Inferior parietal cortex (tissue), 1 donor: Measurements from ENCODE around the gene COG2.
"Not testable (repeated sequence)": the region's sequence is repeated elsewhere in the genome, so short reads cannot be mapped to it uniquely, and the experiment has no call there.

Experiments used
- DNase-seq: peaks from one replicate; pipeline ENCODE4 v3.0.0-alpha.2; 2016; ENCODE audit errors: extremely low spot score

COG2 gene, protein sequence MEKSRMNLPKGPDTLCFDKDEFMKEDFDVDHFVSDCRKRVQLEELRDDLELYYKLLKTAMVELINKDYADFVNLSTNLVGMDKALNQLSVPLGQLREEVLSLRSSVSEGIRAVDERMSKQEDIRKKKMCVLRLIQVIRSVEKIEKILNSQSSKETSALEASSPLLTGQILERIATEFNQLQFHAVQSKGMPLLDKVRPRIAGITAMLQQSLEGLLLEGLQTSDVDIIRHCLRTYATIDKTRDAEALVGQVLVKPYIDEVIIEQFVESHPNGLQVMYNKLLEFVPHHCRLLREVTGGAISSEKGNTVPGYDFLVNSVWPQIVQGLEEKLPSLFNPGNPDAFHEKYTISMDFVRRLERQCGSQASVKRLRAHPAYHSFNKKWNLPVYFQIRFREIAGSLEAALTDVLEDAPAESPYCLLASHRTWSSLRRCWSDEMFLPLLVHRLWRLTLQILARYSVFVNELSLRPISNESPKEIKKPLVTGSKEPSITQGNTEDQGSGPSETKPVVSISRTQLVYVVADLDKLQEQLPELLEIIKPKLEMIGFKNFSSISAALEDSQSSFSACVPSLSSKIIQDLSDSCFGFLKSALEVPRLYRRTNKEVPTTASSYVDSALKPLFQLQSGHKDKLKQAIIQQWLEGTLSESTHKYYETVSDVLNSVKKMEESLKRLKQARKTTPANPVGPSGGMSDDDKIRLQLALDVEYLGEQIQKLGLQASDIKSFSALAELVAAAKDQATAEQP

GRCh38 chr1:230642263-230642959 lies at the start of gene COG2:
Gene COG2 (plus strand): TSS chr1:230642481. CDS start chr1:230642607, 126 bp downstream.
- peak; percentile 94 for DNase-seq

GRCh38 chr1:230592848-230593414 lies 49.4 kb upstream of the COG2 start:
- no peak for DNase-seq

DNA sequence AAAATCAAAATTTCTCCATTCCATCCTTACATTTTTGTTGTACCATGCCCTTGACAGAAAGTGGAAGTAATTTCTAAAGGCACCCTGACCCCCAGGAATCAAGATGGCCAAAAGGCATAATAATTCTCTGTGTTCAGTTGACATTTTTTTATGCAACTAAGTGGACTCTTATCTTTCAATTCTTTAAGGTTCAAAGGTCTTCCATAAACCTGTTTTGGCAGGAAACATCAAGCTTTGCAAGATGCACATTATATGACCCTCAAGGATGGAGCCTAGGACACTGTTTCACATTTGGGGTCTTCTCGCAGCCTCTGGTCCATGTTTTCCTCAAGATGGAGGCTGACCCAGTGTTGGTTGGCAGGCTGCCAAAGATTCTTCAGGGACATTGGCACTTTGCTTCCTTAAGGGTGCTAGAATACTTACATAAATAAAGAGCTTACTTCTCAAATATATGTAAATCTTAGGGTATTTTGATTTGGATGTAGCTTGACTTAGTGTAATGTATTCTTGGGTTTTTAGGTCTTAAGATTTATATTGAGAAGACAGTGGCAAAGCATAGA lies 48.0 kb upstream of the COG2 start:
- no peak for DNase-seq

DNA sequence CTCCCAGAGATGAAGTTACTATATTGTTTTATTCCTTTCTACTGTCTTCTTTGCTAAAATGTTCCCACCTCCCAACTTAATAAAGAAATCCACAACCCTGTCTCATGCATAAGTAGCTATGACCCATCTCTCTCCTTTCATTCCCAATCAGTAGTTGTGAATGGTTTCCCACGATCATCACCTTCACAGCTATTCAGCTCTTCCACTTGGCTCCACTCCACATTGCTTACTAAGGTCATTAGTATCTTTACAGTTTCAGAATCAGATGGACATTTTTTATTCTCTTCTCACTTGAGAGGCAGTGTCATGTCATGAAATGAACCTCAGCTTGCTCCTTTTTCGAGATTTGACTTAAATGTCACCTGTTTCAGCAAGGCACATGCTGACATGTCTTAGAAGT lies 47.1 kb upstream of the COG2 start:
- DNase-seq = no peak

DNA sequence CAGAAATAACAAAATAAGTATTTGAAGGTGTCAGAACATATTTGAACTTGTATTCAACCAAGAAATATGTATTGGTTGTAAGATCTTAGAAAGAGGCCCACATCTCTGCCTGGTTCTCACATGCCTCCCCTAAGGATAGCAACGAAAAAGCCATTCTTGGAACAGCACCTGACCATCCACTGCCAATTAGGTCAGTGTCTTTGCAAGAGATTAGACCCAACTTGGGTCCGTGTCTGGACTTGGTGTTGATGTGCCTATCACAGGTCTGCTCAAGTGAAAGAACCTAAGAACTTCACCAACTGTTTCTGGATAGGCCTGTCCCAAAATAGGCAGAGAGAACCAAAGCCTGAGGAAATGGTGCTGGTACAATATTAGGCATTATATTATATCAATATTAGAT lies 46.0 kb upstream of the COG2 start:
- DNase-seq = no peak

DNA sequence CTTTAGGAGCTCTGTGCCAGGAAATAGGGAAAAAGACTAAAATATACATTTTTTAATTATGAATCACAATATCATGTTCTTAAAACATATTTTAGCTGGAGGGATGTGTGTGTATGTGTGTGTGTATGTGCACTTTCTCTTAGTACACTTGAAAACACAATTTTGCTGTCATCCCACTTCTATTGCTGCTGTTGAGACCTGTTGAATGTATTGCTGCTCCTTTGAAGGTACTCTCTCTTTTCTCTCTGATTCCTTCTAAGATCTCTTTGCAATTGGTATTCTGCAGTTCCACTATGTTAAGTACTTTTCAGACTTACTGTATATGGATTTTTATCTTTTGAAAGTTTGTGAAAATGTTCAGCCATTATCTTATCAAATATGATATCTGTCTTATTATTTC lies 43.5 kb upstream of the COG2 start:
- DNase-seq = no peak

GRCh38 chr1:230599926-230600656 lies 42.2 kb upstream of the COG2 start:
- DNase-seq = no peak

DNA sequence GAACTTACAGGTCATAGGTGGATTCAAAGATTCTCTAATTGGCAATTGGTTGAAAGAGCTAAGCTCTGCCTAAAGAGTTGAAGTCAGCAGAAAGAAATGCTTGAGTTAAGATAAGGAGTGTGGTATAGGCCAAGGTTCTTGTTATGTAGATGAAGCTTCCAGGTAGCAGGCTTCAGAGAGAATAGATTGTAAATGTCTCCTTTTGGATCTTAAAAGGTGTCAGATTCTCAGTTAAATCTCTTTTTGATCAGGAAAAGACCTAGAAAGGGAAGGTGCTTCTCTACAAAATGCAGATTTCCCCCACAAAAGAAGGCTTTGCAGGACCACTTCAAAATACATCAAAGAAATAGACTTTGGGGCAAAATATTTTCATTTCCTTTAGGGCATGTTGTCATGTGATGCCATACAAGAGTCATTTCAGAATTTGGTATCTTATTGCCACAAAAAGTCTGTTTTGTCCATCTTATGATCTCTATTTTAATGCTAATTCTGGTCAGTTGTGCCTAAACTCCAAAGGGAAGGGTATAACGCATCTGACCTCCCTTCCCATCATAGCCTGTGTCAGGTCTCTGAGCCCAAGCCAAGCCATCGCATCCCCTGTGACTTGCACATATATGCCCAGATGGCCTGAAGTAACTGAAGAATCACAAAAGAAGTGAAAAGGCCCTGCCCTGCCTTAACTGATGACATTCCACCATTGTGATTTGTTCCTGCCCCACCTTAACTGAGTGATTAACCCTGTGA lies 41.5 kb upstream of the COG2 start:
- DNase-seq = not testable (repeated sequence)

DNA sequence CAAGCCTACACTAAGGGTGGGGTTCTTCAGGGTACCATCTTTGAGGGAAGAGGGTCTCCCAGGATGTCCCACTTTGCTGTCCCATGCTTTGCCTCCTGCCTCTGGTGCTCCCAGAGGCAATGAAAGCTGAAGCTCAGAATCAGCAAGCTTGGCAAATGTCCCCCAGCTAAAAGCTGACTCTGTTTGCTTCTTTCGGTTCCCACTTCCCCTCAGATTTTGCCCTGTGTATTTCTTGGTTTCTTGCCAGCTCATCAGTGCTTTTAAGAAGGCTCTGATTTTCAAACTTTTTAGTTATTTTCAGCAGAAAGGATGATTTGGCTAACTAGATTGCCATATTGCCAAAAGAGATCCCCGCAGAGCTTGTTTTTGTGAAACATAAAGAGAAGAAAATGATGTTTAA lies 33.1 kb upstream of the COG2 start:
- DNase-seq = no peak

- DNase-seq = no peak
Observed at GRCh38 chr1:230610589-230610988, 31.7 kb upstream of the COG2 start.

GRCh38 chr1:230611128-230611877 lies 31.0 kb upstream of the COG2 start:
- no peak for DNase-seq

GRCh38 chr1:230611878-230612235 lies 30.4 kb upstream of the COG2 start:
- no peak for DNase-seq

- DNase-seq = no peak
Observed at GRCh38 chr1:230612651-230613050, 29.6 kb upstream of the COG2 start.

DNA sequence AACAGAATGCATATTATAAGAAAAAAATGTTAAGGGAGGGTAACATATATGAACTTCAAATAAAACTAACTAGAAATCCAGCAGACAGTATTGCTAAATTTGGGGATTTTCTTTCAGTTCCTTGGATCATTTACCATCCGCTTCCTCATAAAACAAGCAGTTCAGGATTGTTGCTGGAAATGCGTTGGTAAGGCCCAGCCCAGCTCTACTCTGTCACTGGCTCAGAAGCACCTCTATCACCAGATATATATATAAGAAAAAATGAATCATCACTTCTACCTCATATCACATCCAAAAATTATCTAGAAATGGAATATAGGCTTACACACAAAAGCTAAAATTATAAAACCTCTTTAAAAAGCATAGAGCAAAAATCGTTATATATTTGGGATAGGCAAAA lies 28.2 kb upstream of the COG2 start:
- DNase-seq = no peak

DNA sequence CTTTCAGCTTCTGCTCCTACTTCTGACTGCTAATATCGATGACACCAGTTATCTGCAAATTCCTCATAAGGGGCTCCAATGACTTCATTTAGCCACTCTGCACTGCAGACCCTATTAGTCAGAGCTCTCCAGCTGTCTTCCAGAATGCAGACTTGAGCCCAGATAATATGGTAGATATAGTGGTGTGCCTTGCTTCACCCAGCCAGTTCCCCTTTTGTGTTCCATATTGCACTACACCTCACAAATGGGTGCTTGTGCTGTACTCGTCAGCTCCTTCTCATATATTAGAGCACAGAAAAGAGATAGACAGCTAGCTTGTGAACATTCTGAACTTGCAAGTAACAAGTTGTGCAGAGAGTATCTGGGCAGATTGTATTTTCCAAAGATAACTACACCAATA lies 23.7 kb upstream of the COG2 start:
- DNase-seq = no peak

GRCh38 chr1:230620649-230621323 lies 21.5 kb upstream of the COG2 start:
- no peak for DNase-seq

DNA sequence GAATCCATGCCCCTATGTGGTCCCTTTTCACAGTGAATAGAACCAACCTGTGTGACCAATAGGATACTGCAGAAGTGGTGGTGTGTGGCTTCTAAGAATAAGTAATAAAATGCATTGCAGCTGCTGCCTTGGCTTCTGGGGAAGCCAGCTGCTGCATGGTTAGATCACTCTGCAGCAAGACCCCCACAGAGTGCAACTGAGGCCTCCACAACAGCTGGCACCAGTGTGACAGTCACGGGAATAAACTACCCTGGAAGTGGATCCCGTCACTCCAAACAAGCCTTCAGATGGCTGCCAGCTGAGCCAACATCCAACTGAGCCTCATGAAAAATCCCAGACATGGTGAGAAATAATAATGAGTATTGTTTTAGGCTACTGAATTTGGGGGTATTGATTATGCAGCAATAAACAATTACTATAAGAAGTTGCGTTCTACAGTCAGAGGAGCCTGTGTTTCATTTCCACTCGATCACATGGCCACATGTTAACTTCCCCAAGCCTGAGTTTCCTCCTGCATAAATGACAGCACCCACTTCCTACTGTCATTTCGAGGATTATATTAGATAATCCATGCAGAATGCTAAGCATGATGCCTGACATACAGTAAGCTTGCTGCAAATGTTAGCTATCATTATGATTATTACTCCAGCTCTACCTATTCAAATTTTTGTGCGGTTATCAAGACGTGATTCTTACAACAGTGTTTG lies 20.8 kb upstream of the COG2 start:
- no peak for DNase-seq

DNA sequence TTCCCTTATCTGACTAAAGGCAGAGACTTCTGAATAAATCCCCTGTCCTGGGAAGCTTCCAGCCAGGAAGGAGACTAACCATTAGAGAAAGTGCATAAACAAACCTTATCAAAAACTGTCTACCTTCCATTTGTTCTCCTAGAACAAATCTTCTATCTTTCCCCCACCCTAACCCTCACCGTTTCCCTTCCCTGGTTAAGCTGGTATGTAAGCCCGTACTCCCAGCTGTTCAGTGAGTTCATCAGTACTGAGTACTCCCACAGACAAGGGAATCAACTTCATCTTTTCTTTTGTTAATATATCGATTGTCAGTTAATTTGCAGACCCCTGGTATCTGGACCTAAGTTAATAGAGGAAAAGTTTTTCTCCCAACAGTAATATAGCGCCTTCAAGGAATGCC lies 20.1 kb upstream of the COG2 start:
- no peak for DNase-seq
